Testis (tissue), 2 donors: ENCODE data around the gene ERI3.

ENCODE experiments used
- POLR2A ChIP-seq: fragments of 450-650 bp; IDR thresholded peaks from one replicate; pipeline ENCODE4 v1.6.1; 2017; ENCODE audit warnings: antibody characterized with exemption, mild to moderate bottlenecking, moderate library complexity
- TF ChIP-seq, protein P1 (sequence below), 3 experiments: fragments of 450-650 bp in 2 of 3; fragments of 200-600 bp in 1 of 3; sonication (generic) in 1 of 3; IDR thresholded peaks; one replicate each; pipeline ENCODE4 v1.5.1; 2016 to 2019; ENCODE audit warnings: antibody characterized with exemption in 3 of 3, mild to moderate bottlenecking in 2 of 3, moderate library complexity in 1 of 3

DNA sequence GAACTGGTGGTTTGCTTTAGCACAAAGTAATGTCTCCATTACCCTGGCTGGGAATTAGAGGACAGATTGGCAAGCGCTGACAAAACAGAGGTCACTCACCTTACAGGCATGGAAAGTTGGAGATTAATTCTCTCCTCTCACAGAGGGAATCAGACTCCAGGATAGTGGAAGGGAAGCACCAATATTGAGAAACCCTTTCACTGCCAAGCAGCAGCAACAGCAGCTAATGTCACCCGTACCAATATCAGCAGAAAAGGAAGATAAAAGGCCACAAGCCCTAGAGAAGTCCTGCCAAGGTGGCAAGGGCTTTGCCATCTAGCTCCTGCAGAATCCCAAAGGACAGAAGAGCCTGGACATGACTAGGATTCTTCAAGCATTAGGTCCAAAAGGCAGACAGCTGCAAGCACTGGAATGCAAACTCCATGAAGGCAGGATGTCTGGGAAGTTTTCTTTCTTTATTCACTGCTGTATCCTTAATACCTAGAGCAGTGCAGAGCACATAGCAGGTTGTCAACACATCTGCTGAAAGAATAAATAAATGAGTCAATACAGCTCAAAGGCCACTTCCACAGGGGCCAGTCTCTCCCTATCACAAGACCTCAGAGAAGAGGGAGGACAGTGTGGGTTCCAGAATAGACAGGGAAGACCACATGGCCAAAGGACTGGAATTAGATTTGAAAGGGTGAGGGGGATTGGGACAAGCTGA, 57.2 kb downstream of the ERI3 start:
- TF ChIP-seq, protein P1, sequence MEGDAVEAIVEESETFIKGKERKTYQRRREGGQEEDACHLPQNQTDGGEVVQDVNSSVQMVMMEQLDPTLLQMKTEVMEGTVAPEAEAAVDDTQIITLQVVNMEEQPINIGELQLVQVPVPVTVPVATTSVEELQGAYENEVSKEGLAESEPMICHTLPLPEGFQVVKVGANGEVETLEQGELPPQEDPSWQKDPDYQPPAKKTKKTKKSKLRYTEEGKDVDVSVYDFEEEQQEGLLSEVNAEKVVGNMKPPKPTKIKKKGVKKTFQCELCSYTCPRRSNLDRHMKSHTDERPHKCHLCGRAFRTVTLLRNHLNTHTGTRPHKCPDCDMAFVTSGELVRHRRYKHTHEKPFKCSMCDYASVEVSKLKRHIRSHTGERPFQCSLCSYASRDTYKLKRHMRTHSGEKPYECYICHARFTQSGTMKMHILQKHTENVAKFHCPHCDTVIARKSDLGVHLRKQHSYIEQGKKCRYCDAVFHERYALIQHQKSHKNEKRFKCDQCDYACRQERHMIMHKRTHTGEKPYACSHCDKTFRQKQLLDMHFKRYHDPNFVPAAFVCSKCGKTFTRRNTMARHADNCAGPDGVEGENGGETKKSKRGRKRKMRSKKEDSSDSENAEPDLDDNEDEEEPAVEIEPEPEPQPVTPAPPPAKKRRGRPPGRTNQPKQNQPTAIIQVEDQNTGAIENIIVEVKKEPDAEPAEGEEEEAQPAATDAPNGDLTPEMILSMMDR (IDR thresholded peaks at IDR 0.05), result no peak
- TF ChIP-seq POLR2A, result no peak
